ENCODE data around the gene FN3K.
"Not testable (repeated sequence)": the region's sequence is repeated elsewhere in the genome, so short reads cannot be mapped to it uniquely, and the experiment has no call there.

Gene FN3K

DNA sequence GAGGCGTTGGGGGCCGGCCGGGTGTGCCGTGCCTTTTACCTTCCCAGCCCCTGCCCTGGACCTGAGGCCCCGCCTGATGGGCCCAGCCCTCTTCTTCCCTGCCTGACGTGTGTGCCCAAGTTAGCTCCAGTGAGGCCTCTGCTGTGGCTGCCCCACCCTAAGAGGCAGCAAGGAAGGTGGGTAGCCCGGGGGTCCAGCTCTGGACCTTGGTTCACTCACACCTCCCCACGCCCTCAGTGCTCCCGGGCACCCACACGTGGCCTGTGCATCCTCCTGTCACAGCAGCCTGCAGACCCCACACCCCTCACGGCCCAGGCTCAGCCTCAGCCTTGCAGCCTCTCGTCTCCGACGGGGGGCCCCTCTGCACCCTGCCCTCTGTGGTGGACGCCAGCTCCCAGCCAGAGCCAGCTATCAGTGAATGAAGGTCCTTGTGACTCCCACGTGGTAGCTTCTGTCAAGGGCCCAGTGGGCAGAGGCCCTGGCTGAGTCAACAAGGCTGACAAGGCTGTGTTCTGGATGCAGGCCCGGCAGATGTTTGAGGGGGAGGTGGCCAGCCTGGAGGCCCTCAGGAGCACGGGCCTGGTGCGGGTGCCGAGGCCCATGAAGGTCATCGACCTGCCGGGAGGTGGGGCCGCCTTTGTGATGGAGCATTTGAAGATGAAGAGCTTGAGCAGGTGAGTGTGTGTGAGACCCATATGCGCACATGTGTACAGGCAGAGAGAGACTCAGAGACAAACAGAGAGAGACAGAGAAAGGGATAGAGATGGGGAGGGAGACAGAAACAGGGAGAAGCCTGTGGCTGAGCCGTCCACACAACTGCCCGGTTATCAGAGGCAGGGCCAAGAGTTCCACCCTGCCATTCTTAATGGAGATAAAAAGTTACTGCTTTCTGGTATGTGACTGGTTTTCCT lies 2.8 kb downstream of the FN3K start:
- peak; percentile 96 for DNase-seq

DNA sequence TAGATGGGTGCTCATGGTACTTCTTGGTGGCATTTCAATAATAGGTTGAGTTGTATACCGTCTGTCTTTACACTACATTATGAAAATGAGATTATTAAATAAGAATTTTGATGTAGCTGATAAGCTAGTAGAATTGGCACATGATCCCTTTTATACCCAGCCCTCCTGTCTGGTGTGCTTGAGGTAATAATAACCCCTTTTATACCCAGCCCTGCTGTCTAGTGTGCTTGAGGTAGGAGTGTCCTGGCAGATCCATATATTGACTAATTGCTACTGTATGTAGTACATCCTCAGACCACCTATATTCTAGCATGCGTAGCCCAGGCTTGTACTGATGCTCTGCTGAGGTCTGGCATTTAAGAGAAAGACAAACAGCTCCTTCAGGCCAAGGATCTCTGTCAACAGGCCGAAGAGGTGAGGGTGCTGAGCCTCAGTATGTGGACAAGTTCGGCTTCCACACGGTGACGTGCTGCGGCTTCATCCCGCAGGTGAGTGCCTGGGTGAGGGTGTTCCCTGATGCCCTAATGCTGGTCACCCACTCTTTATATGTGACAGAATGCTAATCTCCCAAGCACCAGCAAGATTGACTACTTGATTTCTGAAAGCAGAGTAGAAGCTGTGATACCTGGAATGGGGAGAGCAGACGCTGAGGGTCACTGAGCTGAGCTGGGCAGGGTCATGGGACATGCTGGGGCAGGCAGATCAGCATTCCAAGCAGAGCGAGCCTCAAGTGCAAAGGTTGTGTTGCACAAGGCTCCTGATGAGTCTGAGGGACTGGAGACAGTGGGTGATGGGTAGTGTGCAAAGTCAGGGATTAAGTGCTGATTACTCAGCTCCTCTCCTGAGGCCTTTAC lies 5.7 kb downstream of the FN3K start:
- no peak for DNase-seq

DNA sequence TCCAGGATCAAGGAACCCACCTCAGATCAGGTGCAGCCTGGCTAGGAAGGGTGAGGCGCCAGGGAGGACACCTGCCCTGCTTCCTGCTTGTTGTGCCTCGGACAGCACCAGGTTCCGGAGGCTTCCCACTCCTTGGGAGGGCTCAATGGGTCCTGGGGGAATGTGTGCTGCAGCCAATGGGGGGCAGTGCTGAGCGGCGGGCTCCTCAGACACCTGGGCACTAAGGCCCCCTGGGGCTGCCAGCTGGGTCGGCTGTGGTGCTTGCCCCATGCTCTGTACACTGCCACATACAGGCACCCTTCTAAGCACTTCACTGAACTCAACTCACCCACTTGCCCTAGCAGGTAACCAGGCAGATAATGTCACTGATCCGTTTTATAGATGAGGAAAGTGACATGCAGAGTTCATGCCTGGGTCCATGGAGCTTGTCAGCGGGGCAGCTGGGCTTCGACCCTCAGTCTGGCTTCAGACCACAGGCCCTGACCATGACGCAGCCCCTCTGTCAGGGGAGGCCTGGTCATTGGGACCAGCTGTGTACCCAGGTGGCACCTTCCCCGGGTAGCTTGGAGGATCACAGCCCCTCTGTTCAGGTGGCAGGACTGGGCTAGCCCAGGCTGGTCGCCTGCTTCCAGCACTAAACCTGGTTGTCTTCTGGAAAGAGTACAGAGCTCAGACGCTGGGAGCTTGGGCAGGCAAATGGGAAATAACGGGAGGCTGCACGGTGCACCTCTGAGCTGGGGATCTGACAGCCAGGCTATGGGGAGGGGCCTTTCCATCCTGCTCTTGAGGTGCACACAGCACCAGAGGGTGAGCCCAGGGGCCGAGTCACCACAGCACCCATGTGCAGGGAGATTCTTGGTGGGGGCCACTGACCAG lies 8.2 kb downstream of the FN3K start:
- no peak for DNase-seq

DNA sequence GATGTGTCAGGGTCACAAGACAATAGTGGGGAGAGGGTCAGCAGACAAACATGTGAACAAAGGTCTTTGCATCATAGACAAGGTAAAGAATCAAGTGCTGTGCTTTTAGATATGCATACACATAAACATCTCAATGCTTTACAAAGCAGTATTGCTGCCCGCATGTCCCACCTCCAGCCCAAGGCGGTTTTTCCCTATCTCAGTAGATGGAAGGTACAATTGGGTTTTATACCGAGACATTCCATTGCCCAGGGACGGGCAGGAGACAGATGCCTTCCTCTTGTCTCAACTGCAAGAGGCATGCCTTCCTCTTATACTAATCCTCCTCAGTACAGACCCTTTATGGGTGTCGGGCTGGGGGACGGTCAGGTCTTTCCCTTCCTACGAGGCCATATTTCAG lies 9.3 kb downstream of the FN3K start:
- DNase-seq: not testable (repeated sequence)

- DNase-seq: no peak
Observed at GRCh38 chr17:82745524-82745923, 10.1 kb downstream of the FN3K start.

- no peak for DNase-seq
Observed at GRCh38 chr17:82748756-82749155, 13.3 kb downstream of the FN3K start.

DNA sequence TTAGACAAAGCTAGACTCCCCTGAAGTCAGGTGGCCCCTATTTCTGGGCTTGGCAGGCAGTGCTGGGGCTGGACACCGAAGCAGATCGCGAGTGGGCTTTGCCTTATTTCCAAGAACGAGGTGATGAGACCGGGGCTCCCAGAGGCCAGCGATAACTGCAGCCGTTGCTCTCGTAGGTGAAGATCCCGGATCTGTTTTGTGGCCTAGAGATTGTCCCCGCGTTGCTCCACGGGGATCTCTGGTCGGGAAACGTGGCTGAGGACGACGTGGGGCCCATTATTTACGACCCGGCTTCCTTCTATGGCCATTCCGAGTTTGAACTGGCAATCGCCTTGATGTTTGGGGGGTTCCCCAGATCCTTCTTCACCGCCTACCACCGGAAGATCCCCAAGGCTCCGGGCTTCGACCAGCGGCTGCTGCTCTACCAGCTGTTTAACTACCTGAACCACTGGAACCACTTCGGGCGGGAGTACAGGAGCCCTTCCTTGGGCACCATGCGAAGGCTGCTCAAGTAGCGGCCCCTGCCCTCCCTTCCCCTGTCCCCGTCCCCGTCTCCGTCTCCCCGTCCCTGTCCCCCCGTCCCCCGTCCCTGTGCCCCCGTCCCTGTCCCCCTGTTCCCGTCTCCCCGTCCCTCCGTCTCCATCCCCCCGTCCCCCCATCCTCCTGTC lies 15.0 kb downstream of the FN3K start:
- no peak for DNase-seq

DNA sequence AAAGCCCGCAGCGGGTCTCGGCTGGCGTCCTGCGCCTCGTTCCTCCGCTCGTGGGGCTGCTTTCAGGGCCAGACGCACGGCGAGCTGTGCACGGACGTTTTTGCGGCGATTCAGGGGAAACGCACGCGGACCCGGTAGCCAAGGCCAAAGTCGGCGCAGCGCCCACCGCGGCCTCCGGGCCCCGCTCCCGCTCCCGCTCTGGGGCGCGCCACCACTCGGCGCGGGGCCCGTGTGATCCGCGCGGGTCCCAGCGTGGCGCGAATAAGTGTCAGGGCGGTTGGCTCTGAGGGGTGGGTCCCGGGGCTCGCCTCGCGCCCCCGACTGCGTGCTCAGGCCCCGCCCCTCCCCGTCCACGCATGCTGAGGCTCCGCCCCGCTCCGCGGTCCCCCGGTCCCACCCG lies 15.8 kb downstream of the FN3K start:
- DNase-seq: no peak

GRCh38 chr17:82751571-82752370 lies 16.4 kb downstream of the FN3K start, which contains the start of gene TBCD:
TSS of gene TBCD (plus strand) at chr17:82752065. CDS start at chr17:82752194, 129 bp downstream.
- peak; percentile 89 for DNase-seq

GRCh38 chr17:82752371-82753200 lies 17.2 kb downstream of the FN3K start:
- no peak for DNase-seq

DNA sequence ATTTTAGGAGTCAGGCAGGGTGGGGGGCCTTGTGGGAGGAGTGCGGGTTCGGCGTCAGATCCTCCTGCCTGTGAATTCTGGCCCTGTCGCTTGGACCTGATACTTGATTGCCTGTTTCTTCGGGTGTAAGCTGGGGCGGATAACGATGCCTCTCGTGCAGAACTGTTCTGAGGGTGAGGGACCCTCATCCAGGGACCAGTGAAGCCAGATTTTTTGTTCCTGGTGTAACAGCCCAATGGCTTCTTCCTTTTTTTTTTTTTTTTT lies 17.7 kb downstream of the FN3K start:
- DNase-seq: no peak

DNA sequence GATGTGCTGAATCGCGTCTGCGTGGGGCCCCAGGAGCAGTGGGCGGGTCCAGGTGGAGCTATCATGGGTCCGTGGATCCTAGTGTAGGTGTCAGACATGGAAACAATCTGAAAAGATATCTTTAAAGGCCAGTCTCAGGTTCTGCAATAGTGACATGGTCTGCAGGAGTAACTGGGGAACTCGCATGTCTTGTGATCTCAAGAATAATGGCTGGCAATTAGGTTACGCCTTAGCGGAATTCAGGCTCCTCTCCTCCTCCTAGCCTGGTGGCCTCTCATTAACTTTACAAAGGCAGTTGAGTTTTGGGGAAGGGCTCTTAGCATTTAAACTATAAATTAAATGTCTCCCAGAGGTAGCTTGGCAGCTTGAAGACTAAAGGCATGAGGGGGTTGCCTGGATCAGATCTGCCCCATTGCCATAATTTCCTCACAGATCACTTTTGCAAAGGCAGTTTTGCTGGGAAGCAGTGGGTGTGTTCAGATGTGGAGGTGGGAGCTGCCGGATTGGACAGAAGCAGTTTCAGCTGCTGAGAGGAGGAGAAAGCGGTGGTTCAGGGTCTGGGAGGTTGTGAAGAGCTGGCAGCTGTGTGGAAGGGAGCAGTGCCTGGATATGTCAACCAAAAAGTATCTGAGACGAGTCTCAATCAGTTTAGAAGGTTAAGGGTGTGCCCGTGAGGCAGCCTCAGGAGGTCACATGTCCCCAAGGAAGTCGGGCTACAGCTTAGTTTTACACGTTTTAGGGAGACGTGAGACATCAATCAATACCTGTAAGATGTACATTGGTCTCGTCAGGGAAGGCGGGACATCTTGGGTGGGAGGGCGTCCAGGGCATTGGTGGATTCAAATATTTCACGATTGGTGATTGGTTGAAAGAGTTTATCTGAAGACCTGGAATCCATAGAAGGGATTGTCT lies 19.1 kb downstream of the FN3K start:
- DNase-seq: no peak

DNA sequence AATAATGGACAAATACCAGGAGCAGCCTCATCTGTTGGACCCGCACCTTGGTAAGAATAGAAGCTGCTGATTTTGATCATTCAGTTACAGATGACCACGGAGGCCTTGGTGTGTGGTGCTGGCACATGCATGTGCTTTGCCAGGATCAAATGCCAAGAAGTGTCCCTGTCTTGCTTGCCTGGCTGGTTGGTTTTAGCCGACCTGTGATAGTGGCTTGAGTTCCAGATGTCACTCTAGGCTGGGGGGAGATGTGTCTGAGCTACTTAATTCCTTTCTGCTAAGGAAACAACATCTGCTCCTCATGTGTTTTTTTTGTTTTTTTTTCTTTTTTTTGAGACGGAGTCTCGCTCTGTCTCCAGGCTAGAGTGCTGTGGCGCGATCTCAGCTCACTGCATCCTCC lies 20.8 kb downstream of the FN3K start:
- no peak for DNase-seq

GRCh38 chr17:82765371-82765770 lies 30.0 kb downstream of the FN3K start:
- DNase-seq: no peak

DNA sequence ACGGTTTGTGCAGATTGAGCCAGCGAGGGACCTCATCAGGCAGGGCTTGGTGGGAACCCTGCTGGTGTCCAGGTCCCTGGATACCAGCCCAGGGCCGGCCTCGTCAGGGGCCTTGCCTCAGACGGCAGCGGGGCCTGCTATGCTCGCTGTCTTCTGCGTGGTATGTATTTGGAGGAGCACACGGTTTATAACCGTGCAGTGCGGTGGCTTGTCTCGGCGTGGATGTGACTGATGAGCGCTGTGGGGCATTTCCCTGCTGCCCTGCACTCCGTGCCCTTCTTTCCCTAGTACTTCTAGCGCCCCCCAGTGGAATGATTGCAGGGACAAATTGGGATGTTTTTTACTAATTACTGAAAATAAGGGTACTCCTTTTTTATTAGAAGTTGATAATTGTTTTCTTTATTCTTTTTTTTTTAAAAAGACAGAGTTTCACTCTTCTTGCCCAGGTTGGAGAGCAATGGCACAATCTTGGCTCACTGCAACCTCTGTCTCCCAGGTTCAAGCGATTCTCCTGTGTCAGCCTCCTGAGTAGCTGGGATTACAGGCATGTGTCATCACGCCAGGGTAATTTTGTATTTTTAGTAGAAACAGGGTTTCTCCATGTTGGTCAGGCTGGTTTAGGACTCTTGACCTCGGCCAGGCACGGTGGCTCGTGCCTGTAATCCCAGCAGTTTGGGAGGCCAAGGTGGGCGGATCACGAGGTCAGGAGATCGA lies 31.8 kb downstream of the FN3K start:
- peak; percentile 72 for DNase-seq

- DNase-seq: no peak
Observed at GRCh38 chr17:82769041-82769440, 33.6 kb downstream of the FN3K start.

DNA sequence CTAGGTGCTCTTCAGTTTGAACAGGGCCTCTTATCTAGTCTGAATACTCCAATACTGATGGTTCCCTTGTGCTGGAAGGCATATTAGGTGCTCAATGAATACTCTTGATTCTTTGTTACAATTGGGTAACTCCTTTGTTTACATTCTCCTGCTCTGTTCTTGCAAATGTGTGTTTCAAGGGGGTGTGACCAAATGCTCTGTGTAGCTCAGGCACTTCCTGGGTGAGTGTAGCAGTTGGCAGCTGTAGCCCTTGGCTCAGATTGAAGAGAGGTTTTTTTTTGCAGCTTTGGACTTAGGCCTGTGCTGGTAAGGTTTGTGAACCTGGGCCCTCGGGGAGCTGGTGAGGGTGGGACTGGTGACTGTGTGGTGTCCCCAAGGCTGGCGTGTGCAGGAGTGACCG lies 36.6 kb downstream of the FN3K start:
- DNase-seq: no peak

DNA sequence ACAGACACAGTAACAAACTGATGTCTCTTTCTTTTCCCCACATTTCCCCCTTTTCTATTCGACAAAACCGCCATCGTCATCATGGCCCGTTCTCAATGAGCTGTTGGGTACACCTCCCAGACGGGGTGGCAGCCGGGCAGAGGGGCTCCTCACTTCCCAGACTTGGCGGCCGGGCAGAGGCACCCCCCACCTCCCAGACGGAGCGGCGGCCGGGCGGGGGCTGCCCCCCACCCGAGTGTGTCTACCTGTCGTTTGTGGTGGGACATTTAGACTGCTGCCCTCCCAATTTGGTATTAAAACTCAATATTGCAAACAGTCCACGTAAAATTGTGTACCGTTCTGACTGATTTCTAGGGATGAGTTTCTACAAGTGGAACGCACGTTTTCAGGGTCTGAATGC lies 39.0 kb downstream of the FN3K start:
- DNase-seq: not testable (repeated sequence)
